Activated naive CD8-positive, alpha-beta T cell treated with anti-CD3 and anti-CD28 coated beads, Interleukin-2, amount 50 U/mL, for 24 hours (primary cell): ENCODE data around the gene KRTAP22-1.

Experiments used
- ATAC-seq: fragments of 150-1000 bp; cut with Tn5 transposase; one replicate; pipeline ENCODE4 v1.10.0; 2021
- DNase-seq: peaks from one replicate; pipeline ENCODE4 v3.0.0; 2021
- H3K27ac Mint-ChIP-seq: one replicate; pipeline ENCODE4 v1.8.0; 2021; ENCODE audit warnings: mild to moderate bottlenecking, mixed read lengths
- H3K27me3 Mint-ChIP-seq: one replicate; pipeline ENCODE4 v1.8.0; 2021; ENCODE audit warnings: mixed read lengths
- H3K36me3 Mint-ChIP-seq: one replicate; pipeline ENCODE4 v1.8.0; 2021; ENCODE audit warnings: low read depth, mixed read lengths
- H3K4me1 Mint-ChIP-seq: one replicate; pipeline ENCODE4 v1.8.0; 2021; ENCODE audit warnings: mixed read lengths
- H3K4me3 Mint-ChIP-seq: one replicate; pipeline ENCODE4 v1.8.0; 2021; ENCODE audit warnings: mild to moderate bottlenecking, moderate library complexity, mixed read lengths
- H3K9me3 Mint-ChIP-seq: one replicate; pipeline ENCODE4 v1.8.0; 2021; ENCODE audit warnings: mixed read lengths

Gene KRTAP22-1

DNA sequence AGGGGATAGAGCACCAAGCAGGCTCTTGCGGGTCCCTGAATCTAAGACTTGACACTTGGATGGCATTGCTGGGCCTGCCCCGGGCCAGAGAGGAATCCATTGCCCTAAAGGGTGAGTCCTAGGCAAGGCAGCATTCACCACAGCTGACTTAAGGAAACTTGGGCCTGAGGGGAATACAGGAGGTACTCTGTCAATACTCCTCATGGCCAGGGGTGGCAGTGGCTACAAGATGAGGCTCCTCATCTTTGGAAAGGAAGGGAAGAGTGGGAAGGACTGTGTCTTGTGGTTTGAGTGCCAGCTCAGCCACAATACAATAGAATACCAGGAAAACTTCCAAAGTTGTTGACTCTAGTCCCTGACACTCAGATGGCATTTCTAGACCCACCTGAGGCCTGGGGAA lies 5.1 kb downstream of the KRTAP22-1 start:
- H3K36me3 Mint-ChIP-seq: no peaks in the 10 kb centered on the region
- H3K27ac Mint-ChIP-seq: no peak overlapping the region
- H3K27me3 Mint-ChIP-seq: no peaks in the 10 kb centered on the region
- DNase-seq (no peak), ATAC-seq (peak; percentile 20)
- no peaks in the 10 kb centered on the region for H3K4me1 Mint-ChIP-seq
- H3K9me3 Mint-ChIP-seq: peaks cover 20% of the 10 kb centered on the region
- no peak overlapping the region for H3K4me3 Mint-ChIP-seq

- no peaks in the 10 kb centered on the region for H3K36me3 Mint-ChIP-seq
- ATAC-seq (no peak), DNase-seq (no peak)
- no peaks in the 10 kb centered on the region for H3K27me3 Mint-ChIP-seq
- H3K4me3 Mint-ChIP-seq: no peak overlapping the region
- H3K4me1 Mint-ChIP-seq: no peaks in the 10 kb centered on the region
- no peak overlapping the region for H3K27ac Mint-ChIP-seq
- peaks cover 12% of the 10 kb centered on the region for H3K9me3 Mint-ChIP-seq
These were observed 11.2 kb downstream of the KRTAP22-1 start for GRCh38 chr21:30612132-30612531.

DNA sequence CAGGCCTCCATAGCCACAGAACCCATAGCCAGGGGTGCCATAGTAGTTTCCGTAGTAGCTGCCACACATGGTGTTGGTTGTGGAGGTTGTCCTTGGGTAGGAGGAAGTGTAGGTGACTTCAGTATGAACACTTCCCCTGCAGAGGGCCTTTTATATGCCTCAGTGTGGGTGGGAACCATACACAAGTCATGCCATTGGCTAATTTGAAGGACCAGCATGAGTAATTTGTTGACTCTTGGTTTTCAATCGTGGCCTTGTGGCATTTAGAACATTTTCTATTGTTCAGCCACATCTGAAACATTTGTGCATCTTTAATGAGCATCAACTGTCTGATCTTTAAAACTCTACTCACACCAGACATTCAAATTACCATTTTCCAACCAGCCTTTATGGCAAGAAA lies 12.9 kb downstream of the KRTAP22-1 start, which contains the start of gene KRTAP6-1:
Gene KRTAP6-1 (minus strand): TSS at position 95 of the 400 bp plus-strand sequence. CDS start 26 bp downstream, at position 69.
- DNase-seq: no peak
- H3K4me1 Mint-ChIP-seq: no peaks in the 10 kb centered on the region
- ATAC-seq: no peak
- H3K9me3 Mint-ChIP-seq: peaks cover 8% of the 10 kb centered on the region
- H3K36me3 Mint-ChIP-seq: no peaks in the 10 kb centered on the region
- no peaks in the 10 kb centered on the region for H3K27me3 Mint-ChIP-seq
- no peak within 1 kb of the TSS for H3K27ac Mint-ChIP-seq
- no peak within 1 kb of the TSS for H3K4me3 Mint-ChIP-seq

GRCh38 chr21:30615199-30615598 lies 14.3 kb downstream of the KRTAP22-1 start:
- no peaks in the 10 kb centered on the region for H3K27me3 Mint-ChIP-seq
- no peaks in the 10 kb centered on the region for H3K36me3 Mint-ChIP-seq
- DNase-seq: no peak
- H3K4me1 Mint-ChIP-seq: no peaks in the 10 kb centered on the region
- H3K27ac Mint-ChIP-seq: no peak overlapping the region
- H3K4me3 Mint-ChIP-seq: no peak overlapping the region
- ATAC-seq: no peak
- peaks cover 3% of the 10 kb centered on the region for H3K9me3 Mint-ChIP-seq

DNA sequence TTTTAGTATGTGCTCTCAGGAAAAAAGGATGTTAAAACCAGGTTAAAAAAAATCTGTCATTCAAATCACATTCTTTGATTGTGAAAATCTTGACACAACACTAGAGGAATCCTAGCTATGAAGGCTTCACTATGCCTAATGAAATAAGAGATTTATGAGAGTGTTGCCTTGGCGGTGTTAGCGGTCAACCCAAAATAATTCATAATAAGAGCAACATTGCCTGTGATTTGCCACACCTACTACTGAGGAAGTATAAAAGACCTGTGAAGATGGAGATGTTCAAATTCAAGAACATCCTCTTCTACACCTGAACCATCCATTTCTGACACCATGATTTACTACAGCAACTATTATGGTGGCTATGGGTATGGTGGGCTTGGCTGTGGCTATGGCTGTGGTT lies 15.2 kb downstream of the KRTAP22-1 start, which contains the start of gene KRTAP20-1:
Gene KRTAP20-1 (plus strand): TSS at position 301 of the 400 bp plus-strand sequence. CDS start 30 bp downstream, at position 331.
- no peak for ATAC-seq
- Mint-ChIP-seq H3K36me3 (no peaks in the 10 kb centered on the region), H3K27me3 (no peaks in the 10 kb centered on the region)

DNA sequence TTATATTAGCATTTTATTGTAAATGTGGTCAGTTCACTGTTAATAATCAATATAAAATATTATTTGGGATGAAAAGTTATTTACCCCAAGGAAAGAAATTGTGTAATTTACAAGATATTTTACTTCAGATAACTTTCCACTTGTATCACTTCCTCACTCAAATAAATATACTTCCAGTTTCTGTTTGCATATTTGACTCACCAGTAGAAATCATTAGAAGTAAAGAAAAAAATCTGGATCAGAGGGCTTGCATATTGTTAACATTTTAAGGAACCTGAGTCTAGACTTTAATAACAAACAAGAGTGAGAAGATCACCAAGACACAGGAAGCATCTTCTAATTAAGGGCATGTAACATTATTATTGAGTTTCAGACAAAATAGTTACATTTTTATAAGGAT lies 19.2 kb downstream of the KRTAP22-1 start:
- Mint-ChIP-seq H3K9me3 (no peaks in the 10 kb centered on the region), H3K36me3 (no peaks in the 10 kb centered on the region), H3K4me3 (no peak overlapping the region), H3K4me1 (no peaks in the 10 kb centered on the region), H3K27me3 (no peaks in the 10 kb centered on the region), H3K27ac (no peak overlapping the region)
- no peak for ATAC-seq
- DNase-seq: no peak

More for the DNA sequence above, 15.2 kb downstream of the KRTAP22-1 start, which contains the start of gene KRTAP20-1:
- Mint-ChIP-seq H3K27ac (no peak within 1 kb of the TSS), H3K4me1 (no peaks in the 10 kb centered on the region), H3K9me3 (peaks cover 3% of the 10 kb centered on the region), H3K4me3 (no peak within 1 kb of the TSS)
- no peak for DNase-seq

- Mint-ChIP-seq H3K9me3 (no peaks in the 10 kb centered on the region), H3K27ac (no peak within 1 kb of the TSS), H3K4me3 (no peak within 1 kb of the TSS), H3K4me1 (no peaks in the 10 kb centered on the region), H3K27me3 (no peaks in the 10 kb centered on the region), H3K36me3 (no peaks in the 10 kb centered on the region)
- ATAC-seq: no peak
- no peak for DNase-seq
These were observed 19.6 kb downstream of the KRTAP22-1 start, which contains the start of gene KRTAP20-4 for GRCh38 chr21:30620522-30620921. Gene KRTAP20-4 (plus strand): TSS chr21:30620627.

GRCh38 chr21:30623362-30623761 lies 22.5 kb downstream of the KRTAP22-1 start:
- Mint-ChIP-seq H3K27ac (no peak overlapping the region), H3K27me3 (no peaks in the 10 kb centered on the region), H3K36me3 (no peaks in the 10 kb centered on the region), H3K4me3 (no peak overlapping the region), H3K4me1 (no peaks in the 10 kb centered on the region), H3K9me3 (no peaks in the 10 kb centered on the region)
- DNase-seq: no peak
- no peak for ATAC-seq

- Mint-ChIP-seq H3K27ac (no peak overlapping the region), H3K9me3 (no peaks in the 10 kb centered on the region), H3K27me3 (no peaks in the 10 kb centered on the region), H3K4me3 (no peak overlapping the region), H3K36me3 (no peaks in the 10 kb centered on the region), H3K4me1 (no peaks in the 10 kb centered on the region)
- ATAC-seq (no peak), DNase-seq (no peak)
These were observed 24.7 kb downstream of the KRTAP22-1 start for GRCh38 chr21:30625449-30626165.

- Mint-ChIP-seq H3K4me1 (no peaks in the 10 kb centered on the region), H3K27ac (no peak overlapping the region), H3K36me3 (no peaks in the 10 kb centered on the region), H3K27me3 (no peaks in the 10 kb centered on the region), H3K4me3 (no peak overlapping the region), H3K9me3 (no peaks in the 10 kb centered on the region)
- ATAC-seq: no peak
- DNase-seq: no peak
These were observed 27.2 kb downstream of the KRTAP22-1 start for GRCh38 chr21:30628109-30628508.

GRCh38 chr21:30629200-30629599 lies 28.3 kb downstream of the KRTAP22-1 start:
- ATAC-seq: no peak
- Mint-ChIP-seq H3K4me1 (no peaks in the 10 kb centered on the region), H3K4me3 (no peak overlapping the region), H3K36me3 (no peaks in the 10 kb centered on the region), H3K9me3 (no peaks in the 10 kb centered on the region), H3K27me3 (no peaks in the 10 kb centered on the region), H3K27ac (no peak overlapping the region)
- DNase-seq: no peak

- Mint-ChIP-seq H3K36me3 (no peaks in the 10 kb centered on the region), H3K9me3 (peaks cover 10% of the 10 kb centered on the region), H3K27ac (no peak within 1 kb of the TSS), H3K4me1 (no peaks in the 10 kb centered on the region), H3K4me3 (no peak within 1 kb of the TSS), H3K27me3 (no peaks in the 10 kb centered on the region)
- no peak for DNase-seq
- no peak for ATAC-seq
These were observed 34.0 kb downstream of the KRTAP22-1 start, which contains the start of gene KRTAP20-2 for GRCh38 chr21:30634906-30635305. Gene KRTAP20-2 (plus strand): TSS chr21:30635206. CDS start chr21:30635264, 58 bp downstream.

DNA sequence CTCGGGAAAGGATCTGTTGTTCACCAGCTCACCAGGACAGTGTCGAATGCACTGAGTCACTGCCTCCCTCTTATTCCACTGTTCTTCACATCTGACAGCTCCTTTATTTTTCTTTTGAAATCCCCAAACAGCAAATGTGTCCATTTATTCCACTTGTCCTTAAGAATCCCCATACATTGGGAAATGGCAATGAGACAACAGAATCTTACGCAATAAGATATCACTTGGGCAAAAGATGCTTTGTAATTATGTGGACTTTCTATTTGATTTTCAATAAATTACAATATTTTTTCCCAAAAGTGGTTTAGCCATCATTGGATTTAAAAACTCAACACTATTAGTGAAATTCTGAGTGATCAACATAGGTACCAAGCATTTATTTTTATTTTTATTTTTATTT lies 37.8 kb downstream of the KRTAP22-1 start:
- Mint-ChIP-seq H3K27me3 (no peaks in the 10 kb centered on the region), H3K36me3 (no peaks in the 10 kb centered on the region), H3K27ac (no peak overlapping the region), H3K4me3 (no peak overlapping the region), H3K9me3 (peaks cover 15% of the 10 kb centered on the region), H3K4me1 (no peaks in the 10 kb centered on the region)
- no peak for ATAC-seq
- no peak for DNase-seq

DNA sequence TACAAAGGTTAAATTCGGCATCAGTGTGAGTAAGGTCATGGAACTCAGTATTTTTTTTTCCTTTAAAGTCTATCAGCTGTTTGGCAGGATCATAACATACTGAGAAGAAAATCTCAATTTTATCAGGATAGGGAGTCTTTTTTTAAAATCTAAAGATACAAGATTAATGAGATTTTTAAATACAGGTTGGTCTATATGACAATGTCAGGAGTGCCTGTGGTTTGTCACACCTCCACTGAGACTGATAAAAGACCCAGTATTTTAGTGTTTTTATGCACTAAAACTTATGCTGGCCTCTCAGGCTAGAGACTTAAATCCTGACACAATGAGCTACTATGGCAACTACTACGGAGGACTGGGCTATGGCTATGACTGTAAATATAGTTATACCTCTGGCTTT lies 41.7 kb downstream of the KRTAP22-1 start, which contains the start of gene KRTAP20-3:
Gene KRTAP20-3 (plus strand): TSS at position 301 of the 400 bp plus-strand sequence.
- peaks cover 23% of the 10 kb centered on the region for H3K9me3 Mint-ChIP-seq
- H3K27ac Mint-ChIP-seq: no peak within 1 kb of the TSS
- H3K27me3 Mint-ChIP-seq: no peaks in the 10 kb centered on the region
- no peaks in the 10 kb centered on the region for H3K36me3 Mint-ChIP-seq
- no peak within 1 kb of the TSS for H3K4me3 Mint-ChIP-seq
- DNase-seq: no peak
- H3K4me1 Mint-ChIP-seq: no peaks in the 10 kb centered on the region
- no peak for ATAC-seq

DNA sequence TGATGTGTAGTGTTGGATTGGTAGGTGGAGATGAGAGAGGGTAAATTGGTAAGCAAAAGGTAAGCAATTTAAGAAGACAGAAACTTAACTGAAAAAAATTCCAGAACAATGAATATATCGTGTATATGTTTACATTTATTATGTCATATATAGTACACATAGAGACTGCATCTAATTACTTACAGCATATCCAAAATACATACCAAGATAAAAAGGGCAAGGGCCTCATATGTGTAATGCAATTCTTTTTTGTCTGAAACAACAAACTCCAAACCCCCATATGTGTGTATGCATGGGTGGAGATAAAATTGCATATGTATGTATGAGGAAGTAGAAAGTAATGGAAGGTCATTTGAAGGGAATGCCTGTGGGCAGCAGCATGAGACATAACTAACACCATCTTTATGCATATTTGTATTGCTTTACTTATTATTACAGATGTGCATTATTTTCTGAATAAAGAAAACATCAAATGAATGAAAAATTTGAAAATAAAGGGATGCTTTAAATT lies 46.1 kb downstream of the KRTAP22-1 start:
- Mint-ChIP-seq H3K4me1 (no peaks in the 10 kb centered on the region), H3K27ac (no peak overlapping the region), H3K9me3 (peaks cover 13% of the 10 kb centered on the region), H3K36me3 (no peaks in the 10 kb centered on the region), H3K27me3 (no peaks in the 10 kb centered on the region), H3K4me3 (no peak overlapping the region)
- ATAC-seq (no peak), DNase-seq (no peak)
